Activated CD8-positive, alpha-beta memory T cell treated with anti-CD3 and anti-CD28 coated beads, Interleukin-2, amount 50 U/mL, for 1 hour (primary cell): Measurements from ENCODE around the gene CARF.
"Not testable (repeated sequence)": the region's sequence is repeated elsewhere in the genome, so short reads cannot be mapped to it uniquely, and the experiment has no call there.

Source experiments
- DNase-seq: peaks from one replicate; pipeline ENCODE4 v3.0.0-alpha.2; 2020; ENCODE audit errors: extremely low read depth

The CARF gene, protein sequence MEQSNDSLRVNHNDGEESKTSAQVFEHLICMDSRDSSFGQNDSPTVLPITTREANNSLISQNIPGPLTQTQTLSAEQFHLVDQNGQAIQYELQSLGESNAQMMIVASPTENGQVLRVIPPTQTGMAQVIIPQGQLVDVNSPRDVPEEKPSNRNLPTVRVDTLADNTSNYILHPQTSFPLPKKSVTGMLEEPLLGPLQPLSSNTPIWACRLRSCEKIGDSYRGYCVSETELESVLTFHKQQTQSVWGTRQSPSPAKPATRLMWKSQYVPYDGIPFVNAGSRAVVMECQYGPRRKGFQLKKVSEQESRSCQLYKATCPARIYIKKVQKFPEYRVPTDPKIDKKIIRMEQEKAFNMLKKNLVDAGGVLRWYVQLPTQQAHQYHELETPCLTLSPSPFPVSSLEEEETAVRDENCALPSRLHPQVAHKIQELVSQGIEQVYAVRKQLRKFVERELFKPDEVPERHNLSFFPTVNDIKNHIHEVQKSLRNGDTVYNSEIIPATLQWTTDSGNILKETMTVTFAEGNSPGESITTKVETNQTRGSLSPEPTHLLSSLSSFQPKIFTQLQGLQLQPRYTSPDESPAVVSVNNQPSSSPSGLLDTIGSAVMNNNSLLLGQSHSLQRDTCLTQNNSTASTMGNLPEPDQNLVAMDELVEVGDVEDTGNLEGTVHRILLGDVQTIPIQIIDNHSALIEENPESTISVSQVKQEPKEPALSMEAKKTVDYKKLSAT

DNA sequence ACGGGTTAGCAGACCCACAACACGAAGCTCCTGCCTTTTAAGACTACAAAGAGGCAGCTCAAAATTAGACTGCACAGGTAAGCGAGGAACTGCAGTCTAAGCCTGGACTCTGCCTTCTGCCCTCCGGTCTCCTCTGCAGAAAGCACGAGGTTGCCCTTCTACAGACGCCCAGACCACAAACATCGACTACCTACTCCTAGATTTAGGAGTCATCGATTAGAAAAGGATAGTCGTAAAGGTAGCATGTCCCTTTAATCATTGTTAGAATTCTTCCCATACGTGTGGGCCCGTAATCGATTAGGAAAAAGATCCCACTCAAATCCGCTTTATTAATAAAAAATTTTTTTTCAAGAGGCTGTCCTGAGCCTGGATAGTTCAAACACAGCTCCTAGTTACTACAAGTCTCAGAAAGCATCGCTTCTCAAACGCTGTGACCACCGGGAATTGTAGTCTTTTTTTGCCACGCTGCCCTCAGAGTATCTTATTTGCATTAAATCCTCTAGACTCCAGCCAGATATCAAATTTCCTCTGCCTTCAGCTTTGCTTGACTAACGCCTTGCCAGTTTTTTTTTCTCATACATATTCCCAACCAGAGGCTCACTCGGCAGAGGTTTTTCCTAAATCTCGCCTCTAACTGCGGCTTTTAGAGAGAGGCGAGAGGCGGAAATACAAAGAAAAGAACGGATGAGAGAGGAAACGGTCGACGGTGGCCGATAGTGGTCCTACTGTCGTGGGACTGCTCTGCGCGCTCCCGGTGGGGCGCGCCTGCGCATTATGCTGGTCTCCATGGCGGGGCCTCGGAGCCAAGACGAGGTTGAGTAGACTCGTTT is at the start of gene CARF, which contains the start of gene WDR12:
CARF (plus strand) TSS at position 764 of the 830 bp plus-strand sequence. CDS start 29,628 bp downstream, outside the sequence.
WDR12 (minus strand) TSS at position 162 of the 830 bp plus-strand sequence. CDS start 197 bp downstream, outside the sequence.
- DNase-seq, result peak; percentile 74

DNA sequence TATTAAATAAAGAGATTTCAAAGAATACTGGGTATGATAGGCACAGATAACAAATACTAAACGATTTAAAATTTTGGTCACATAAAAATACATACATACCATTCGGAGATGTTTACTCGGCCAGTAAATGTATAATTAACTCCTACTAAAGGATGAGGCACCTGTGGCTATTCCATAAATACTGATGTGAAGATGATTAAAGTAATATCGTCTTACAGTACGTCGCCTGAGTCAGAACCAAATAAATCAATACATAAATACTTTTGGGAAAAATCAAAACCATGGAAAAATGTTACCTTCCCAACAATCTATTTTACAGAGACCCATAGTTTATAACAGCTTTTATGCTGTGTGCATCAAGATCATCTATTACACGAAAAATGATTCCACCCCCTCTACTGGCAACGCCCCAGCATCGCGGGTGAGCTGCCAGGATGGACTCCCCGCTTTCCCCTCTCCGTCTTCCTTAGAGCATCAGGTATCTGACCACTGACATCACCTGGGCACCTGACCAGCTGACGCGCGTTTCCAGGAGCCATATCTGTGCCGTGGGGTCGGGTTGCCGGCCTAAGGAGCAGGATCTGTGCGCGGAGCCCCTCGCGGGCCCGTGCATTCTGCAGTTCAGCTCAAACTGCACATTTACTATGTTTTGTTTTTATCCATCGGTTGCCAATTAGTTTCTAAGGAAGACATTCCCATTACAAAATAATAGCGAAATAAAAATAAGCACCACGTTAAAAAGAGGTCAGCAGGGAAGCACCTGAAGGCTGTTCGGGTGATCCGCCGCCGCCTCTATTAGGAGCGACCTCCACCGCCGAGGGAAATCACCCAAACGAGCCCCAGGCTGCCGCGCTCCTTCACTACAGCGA is 41.4 kb upstream of the CARF start:
- peak; percentile 19 for DNase-seq

DNA sequence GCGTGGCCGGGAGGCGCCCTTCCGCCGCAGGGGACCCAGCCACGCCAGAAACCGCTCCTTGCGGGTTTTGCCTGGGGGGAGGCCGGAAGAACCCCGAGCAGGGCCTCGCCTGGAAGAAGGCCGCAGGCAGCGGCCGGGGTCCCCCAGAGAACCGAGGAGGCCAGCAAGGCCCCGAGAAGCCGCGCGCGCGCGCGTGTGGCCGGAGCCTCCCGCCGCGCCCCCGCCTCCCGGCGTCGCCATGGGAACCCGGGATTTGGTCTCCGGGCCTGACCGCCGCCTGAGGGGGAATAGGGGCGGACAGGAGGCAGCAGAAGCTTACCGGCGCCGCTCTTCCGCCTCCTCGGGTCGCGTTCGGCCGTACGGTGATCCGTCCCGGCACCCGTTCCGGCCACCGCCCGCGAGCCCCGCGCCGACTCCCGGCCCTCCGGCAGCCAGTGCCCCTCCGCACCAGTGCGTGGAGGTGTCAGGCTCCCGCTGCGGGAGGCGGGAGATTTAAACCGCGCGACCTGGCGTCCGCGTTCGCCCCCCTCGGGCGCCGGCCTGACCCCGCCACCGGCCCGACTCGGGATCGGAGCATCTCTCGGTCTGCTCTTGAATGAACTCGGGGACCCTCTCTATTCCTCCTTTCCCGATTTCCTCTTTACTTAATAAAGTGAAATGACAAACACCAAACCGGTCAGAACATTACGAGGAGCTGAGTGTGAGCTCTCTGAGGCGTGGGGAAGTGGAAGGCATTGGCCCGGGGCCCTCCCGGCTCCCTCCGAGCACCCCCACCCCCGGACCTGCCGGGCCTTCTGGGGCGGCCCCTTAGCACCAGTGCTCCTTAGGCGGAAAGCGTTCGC is 40.6 kb upstream of the CARF start, which contains the start of gene ICA1L:
ICA1L (minus strand) TSS at position 467 of the 842 bp plus-strand sequence. CDS start 42,757 bp downstream, outside the sequence.
- DNase-seq, result peak; percentile 5

DNA sequence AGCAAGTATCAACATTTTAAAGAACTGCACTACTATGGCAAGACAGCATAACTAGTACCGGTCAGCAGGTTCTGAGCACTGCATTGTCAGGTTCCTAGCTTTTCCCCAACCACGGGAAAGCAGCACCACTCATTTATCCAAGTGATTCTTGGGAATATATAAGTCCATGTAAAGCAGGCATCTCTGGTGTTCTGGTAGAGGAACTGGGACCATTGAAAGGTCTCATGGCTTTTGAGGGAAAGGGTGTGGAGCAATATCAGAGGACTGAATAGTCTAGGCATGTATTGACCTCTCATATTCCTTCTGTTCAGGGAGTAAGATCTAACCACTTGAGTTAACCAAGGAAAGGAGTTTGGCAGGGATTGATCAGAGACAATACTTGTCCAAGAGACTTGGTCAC is 34.4 kb upstream of the CARF start:
- no peak for DNase-seq

DNA sequence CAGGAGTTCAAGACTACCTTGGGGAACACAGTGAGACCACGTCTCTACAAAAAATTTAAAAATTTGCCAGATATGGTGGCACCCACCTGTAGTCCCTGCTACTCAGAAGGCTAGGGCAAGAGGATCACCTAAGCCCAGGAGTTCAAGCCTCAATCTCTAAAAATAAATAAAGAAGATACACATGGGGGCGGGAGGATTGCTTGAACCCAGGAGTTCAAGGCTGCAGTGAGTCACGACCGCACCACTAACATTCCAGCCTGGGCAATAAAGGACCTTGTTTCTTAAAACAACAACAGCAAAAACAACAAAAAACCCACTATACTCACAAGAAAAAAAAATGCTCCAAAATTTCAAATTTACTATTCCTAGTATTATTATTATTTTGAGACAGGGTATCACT is 30.5 kb upstream of the CARF start:
- no peak for DNase-seq

DNA sequence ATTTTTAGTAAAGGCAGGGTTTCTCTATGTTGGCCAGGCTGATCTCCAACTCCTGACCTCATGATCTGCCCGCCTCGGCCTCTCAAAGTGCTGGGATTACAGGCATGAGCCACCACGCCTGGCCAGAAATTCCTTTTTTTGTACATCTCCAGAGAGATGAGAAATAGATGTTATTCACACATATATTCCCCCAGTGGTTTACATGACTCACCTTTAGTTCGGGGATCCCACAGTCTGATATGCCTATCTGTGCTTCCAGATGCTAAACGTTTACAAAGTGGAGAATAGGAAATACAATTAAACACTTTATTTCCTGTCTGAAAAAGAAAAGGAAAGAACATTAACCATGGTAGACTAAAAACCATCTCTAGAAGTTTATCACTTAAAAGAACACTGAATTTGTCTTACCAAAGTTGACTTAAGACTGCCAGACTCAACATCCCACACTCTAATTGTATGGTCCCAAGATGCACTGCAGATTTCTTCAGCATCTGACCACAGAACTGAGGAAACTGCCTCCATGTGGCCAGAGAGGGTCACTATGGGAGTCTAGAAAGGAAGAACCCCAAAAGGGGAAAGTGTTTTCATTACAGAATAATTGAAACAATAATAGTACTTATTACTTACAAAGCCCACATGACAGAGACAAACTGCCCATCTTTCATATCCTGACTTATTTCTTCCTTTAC is 27.9 kb upstream of the CARF start:
- no peak for DNase-seq

DNA sequence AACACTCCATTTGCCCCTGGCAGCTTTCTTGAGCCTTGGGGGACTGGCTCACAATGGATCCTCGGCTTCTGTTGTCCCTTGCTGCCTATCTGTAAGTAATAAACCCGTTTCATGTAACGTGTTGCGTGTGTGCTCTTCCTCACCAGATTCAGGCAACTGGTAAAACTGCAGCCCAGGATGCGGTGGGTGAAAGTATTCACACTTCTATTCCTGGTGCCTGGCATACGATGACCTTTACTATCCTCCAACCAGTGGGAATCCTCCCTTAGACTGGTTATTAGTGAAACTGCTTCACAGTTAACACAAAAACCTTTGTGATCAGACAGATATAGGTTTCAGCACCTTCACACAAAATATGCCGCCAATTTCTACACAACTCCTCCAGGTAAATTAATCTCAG is 26.9 kb upstream of the CARF start:
- no peak for DNase-seq

DNA sequence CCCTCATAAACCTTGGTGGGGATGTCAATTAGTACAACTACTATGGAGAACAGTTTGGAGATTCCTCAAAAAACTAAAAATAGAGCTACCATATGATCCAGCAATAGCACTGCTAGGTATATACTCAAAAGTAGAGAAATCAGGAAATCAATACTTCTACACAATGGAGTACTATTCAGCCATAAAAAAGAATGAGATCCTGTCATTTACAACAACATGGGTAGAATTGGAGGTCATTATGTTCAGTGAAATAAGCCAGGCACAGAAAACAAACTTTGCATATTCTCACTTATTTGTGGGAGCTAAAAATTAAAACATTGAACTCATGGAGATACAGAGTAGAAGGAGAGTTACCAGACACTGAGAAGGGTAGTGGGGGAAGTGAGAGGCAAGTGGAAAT is 6.6 kb upstream of the CARF start:
- not testable (repeated sequence) for DNase-seq

DNA sequence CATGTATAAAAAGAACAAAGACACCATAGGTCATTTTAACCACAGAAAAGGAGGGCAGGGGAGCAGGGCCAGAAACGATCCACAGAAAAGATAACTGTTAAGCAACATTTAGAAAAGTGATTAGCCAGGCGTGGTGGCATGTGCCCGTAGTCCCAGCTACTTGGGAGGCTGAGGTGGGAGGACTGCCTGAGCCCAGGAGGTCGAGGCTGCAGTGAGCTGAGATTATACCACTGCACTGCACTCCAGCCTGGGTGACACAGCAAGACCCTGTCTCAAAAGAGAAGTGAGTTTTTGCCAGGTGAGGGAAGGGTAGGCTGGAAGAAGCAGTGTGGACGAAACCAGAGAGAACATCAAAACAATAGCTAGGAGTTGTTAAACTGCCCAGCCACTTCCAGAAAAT is 3.9 kb upstream of the CARF start:
- no peak for DNase-seq

DNA sequence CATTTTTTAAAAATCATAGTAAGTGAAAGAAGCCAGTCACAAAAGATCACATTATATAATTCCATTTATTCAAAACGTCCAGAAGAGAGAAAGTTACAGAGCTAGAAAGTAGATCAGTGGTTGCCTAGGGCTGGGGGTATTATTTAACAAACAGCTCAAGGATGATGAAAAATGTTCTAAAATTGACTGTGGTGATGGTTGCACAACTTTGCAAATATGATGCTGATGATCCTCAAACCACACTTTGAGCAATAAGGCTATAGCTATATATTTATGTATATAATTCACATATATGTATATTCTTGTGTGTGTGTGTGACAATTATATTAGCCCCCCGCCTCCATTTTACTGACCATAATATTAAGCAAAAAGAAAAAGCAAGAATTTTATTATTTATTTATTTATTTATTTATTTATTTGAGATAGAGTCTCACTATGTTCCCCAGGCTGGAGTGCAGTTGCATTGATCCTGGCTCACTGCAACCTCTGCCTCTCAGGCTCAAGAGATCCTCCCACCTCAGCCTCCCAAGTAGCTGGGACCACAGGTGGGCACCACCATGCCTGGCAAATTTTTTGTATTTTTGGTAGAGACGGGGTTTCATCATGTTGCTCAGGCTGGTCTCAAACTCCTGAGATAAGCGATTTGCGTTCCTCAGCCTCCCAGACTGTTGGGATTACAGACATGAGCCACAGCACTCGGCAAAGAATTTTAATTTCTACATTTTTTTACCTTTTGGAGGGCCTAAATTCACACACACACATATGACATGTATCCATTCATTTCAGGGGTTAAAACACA is 2.5 kb upstream of the CARF start:
- DNase-seq, result no peak

DNA sequence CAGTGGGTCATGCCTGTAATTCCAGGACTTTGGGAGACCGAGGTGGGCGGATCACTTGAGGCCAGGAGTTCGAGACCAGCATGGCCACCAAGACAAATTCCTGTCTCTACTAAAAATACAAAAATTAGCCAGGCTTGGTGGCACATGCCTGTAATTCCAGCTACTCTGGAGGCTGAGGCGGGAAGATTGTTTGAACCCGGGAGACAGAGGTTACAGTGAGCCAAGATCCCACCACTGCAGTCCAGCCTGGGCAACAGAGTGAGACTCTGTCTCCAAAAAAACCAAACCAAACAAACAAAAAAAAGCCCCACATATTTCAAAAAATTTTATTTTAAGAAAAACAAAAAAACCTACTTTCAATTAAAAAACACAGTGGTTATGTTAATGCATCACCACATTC is 1.8 kb upstream of the CARF start:
- DNase-seq, result not testable (repeated sequence)

DNA sequence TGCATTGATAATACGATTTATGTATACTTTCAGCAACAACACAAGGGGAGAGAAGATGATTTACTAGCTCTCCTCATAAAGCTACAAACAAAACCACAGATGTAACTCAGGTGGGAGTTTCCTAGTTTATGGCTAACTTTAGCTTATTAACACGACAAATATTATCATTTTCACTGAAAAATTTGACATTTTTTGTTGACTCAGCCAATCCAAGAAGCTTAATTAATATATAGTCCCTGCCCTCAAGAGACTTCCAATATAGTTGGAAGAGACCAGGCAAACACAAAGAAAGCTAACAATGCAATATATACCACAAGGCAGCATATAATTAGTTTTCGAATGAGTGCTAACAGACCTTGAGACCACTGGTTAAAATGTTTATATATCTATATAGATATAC is 1.4 kb upstream of the CARF start:
- no peak for DNase-seq

DNA sequence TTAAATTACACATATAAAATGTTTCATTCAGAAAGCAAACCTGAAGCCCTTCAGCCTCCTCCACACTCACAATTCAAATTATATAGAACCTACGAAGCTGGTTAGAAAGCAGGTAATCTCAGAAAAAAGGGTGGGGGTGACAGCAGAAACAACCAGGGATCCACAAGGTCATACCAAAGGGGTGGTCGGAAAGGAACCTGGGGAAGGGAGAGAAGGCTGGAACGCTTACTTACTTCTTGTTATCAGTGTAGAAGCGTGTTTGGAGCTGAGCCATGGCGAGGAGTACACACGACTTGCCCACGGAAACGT is 918 bp upstream of the CARF start:
- no peak for DNase-seq

DNA sequence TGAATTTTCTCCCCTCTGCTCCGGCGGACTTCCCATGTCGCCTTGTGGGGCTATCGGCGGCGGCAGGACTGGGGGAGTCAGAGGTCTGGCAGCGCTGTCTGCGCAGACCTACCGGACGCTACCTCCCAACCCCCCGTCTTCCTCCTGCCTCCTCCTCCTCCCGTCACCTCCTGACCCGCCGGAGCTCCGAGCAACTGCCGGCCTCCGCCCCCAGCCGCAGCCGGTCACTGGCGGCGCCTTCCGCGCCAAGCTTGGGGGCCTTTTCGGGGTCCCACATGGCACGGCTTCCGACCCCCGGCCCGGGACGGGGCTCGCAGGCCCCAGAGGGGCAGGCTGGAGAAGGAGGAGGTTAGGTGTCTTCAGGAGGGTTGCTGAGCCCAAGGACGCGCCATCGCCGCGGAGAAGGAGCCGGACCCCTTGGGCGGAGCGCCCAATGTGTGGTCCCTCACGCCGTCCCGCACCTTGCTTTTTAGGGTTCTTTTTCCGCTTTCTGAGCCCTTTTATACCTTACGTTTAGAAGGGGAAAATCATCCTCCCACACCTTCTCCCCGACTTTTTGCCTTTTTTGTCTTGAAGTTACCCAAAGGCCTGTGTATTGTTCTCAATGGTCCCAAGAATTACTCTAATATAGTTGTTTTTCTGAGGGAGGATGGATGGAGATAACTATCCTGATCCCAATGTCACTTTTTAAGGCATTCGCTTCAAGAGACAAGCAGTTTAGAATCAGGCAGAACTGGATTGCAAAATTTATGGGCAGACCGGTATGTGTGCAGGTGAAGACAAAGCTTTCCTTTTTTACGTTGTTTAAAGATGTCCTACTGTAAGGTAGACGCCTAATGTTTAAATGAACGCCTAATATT is 497 bp downstream of the CARF start:
- not testable (repeated sequence) for DNase-seq

DNA sequence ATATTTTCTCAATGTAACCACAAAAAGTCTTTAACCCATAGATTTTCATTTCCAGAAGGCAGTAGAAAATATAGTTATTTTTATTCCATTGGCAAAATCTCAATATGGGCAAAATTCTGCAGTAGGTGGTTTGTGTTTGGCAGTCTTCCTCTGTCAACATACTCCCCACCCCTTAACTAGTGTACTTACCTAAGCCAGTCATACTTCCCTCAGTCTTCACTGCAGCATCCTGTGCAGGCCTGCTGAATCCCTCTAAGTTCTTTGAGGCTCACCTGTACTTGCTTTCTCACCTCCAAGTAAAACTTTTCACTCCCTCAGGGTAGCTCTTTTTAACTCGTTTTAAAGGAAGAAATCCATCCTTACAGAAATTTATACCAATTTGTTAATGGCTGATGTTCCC is 6.8 kb downstream of the CARF start:
- no peak for DNase-seq

DNA sequence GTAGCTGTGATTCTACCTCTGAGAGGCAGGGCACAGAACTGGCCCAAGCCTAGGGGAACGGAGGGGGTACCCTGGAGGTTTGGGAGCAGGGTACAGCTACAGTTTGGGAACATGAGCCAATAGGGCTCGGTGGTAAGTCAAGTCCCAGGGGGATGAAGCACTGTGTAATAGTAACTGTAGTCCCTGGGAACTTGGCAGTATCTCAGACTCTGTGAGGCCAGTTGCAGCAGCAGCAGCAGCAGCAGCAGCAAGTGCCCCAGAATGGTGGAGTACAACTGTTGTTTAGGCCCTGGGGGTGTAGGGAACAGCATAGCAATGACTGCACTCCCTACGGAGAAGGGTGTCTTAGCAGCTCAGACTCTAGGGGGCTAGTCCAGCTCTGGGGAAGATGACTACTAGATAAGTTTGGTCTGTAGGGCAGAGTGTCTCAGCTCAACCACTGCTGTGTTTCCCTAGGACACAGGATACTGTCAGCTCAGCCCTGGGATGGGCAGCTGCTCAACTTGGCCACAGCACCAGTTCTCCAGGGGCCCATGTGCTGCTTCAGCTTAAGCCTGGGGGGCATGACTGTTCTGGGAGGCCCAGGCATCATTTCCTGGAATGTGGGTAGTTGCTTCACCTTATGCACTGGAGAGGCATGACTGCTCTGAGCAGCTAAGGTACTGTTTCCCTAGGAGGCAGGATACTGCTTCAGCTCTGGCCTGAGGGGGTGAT is 20.5 kb downstream of the CARF start:
- no peak for DNase-seq

DNA sequence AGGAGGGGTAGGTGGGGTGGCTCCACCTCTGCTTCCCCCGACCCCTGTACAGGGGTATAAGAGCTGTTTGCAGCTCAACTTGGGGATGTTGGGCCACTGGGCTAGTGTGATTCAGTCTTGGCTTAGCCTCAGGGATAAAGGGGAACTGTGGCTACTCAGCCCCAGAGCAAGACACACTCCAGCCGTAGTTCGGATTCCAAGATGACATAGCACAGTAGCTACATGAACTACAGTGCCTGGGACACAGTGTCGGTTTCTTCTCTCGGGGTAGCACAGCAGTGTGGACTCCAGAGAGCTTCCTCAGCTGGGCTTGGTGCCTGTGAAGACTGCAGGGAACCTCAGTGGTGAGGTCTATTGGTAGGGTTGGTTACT is 21.1 kb downstream of the CARF start:
- DNase-seq, result no peak
